ENCODE results near the gene FCHSD2. TPM values are rescaled to one million over a fixed set of nuclear protein-coding genes. Genes with fewer than 3 reads are reported as not detected.

The FCHSD2 gene
- total RNA-seq, 1 experiment from 2014 or later, result 7.1 TPM

GRCh38 chr11:72951193-72951592, 190.9 kb downstream of the FCHSD2 start:
- no peaks in the 10 kb centered on the region for H3K79me2 ChIP-seq (ENCODE audit: low read length)
- H3K4me1 ChIP-seq (ENCODE audit: insufficient read depth, low read length), result no peaks in the 10 kb centered on the region
- BruUV-seq (replicated peaks), result no TSS peak
- no peak overlapping the region for H3K4me2 ChIP-seq (ENCODE audit: low read length)
- H3K4me3 ChIP-seq (ENCODE audit: low read length), result no peak overlapping the region
- intact Hi-C loops (cut with micrococcal nuclease), result no loop called here
- no peak overlapping the region for H2AFZ ChIP-seq (ENCODE audit: low read length)
- DNase-seq, result peak; percentile 14
- no peaks in the 10 kb centered on the region for H4K20me1 ChIP-seq (ENCODE audit: low read length)
- ChIA-PET POLR2A (ENCODE audit: unreplicated experiment) (no interaction called here), CTCF (no interaction called here)
- no peaks in the 10 kb centered on the region for H3K36me3 ChIP-seq (ENCODE audit: low read depth, low read length)
- no peaks in the 10 kb centered on the region for H3K9me2 ChIP-seq (replicated peaks; ENCODE audit: low read length)
- H3K9ac ChIP-seq (ENCODE audit: low read length), result no peak overlapping the region
- ATAC-seq, result no peak; the same call in none of the 2 replicates
- H3K27ac ChIP-seq (ENCODE audit: low read length), result no peak overlapping the region
- H3K27me3 ChIP-seq (ENCODE audit: low read length), result no peaks in the 10 kb centered on the region
- TF ChIP-seq EZH2phosphoT487 (IDR thresholded peaks at IDR 0.05; ENCODE audit: borderline replicate concordance, low read length) (no peak), CTCF (conservative IDR thresholded peaks at IDR 0.05; ENCODE audit: low read depth, low read length) (no peak), EZH2 (IDR thresholded peaks at IDR 0.05; ENCODE audit: low read length, unreplicated experiment) (no peak)
- H3F3A ChIP-seq (ENCODE audit: low read length, unreplicated experiment), result no peaks in the 10 kb centered on the region
- no peaks in the 10 kb centered on the region for H3K9me3 ChIP-seq (ENCODE audit: low read length)

GRCh38 chr11:72950685-72951084, 191.4 kb downstream of the FCHSD2 start:
- no peaks in the 10 kb centered on the region for H3K9me3 ChIP-seq (ENCODE audit: low read length)
- CTCF ChIA-PET, result no interaction called here
- BruUV-seq (replicated peaks), result no TSS peak
- H3F3A ChIP-seq (ENCODE audit: low read length, unreplicated experiment), result no peaks in the 10 kb centered on the region
- H3K27ac ChIP-seq (ENCODE audit: low read length), result no peak overlapping the region
- no peaks in the 10 kb centered on the region for H3K9me2 ChIP-seq (replicated peaks; ENCODE audit: low read length)
- ATAC-seq (no peak), DNase-seq (no peak)
- no peak overlapping the region for H3K9ac ChIP-seq (ENCODE audit: low read length)
- H4K20me1 ChIP-seq (ENCODE audit: low read length), result no peaks in the 10 kb centered on the region
- no peaks in the 10 kb centered on the region for H3K4me1 ChIP-seq (ENCODE audit: insufficient read depth, low read length)
- H3K4me2 ChIP-seq (ENCODE audit: low read length), result no peak overlapping the region
- no peak overlapping the region for H3K4me3 ChIP-seq (ENCODE audit: low read length)
- intact Hi-C loops (cut with micrococcal nuclease), result no loop called here
- H3K27me3 ChIP-seq (ENCODE audit: low read length), result no peaks in the 10 kb centered on the region
- H2AFZ ChIP-seq (ENCODE audit: low read length), result no peak overlapping the region
- POLR2A ChIA-PET (ENCODE audit: unreplicated experiment), result no interaction called here
- H3K79me2 ChIP-seq (ENCODE audit: low read length), result no peaks in the 10 kb centered on the region
- TF ChIP-seq CTCF (conservative IDR thresholded peaks at IDR 0.05; ENCODE audit: low read depth, low read length) (no peak), EZH2 (IDR thresholded peaks at IDR 0.05; ENCODE audit: low read length, unreplicated experiment) (no peak), EZH2phosphoT487 (IDR thresholded peaks at IDR 0.05; ENCODE audit: borderline replicate concordance, low read length) (no peak)
- no peaks in the 10 kb centered on the region for H3K36me3 ChIP-seq (ENCODE audit: low read depth, low read length)

GRCh38 chr11:72947229-72947628, 194.9 kb downstream of the FCHSD2 start:
- Histone ChIP-seq H3F3A (ENCODE audit: low read length, unreplicated experiment) (no peaks in the 10 kb centered on the region), H3K9me3 (ENCODE audit: low read length) (no peaks in the 10 kb centered on the region), H3K36me3 (ENCODE audit: low read depth, low read length) (no peaks in the 10 kb centered on the region), H3K79me2 (ENCODE audit: low read length) (no peaks in the 10 kb centered on the region), H3K4me3 (ENCODE audit: low read length) (no peak overlapping the region), H3K9ac (ENCODE audit: low read length) (no peak overlapping the region), H2AFZ (ENCODE audit: low read length) (no peak overlapping the region), H3K27ac (ENCODE audit: low read length) (no peak overlapping the region), H3K4me1 (ENCODE audit: insufficient read depth, low read length) (no peaks in the 10 kb centered on the region), H3K9me2 (replicated peaks; ENCODE audit: low read length) (no peaks in the 10 kb centered on the region), H4K20me1 (ENCODE audit: low read length) (no peaks in the 10 kb centered on the region), H3K27me3 (ENCODE audit: low read length) (no peaks in the 10 kb centered on the region), H3K4me2 (ENCODE audit: low read length) (no peak overlapping the region)
- no peak for ATAC-seq
- BruUV-seq (replicated peaks), result no TSS peak
- TF ChIP-seq EZH2phosphoT487 (IDR thresholded peaks at IDR 0.05; ENCODE audit: borderline replicate concordance, low read length) (no peak), EZH2 (IDR thresholded peaks at IDR 0.05; ENCODE audit: low read length, unreplicated experiment) (no peak), CTCF (conservative IDR thresholded peaks at IDR 0.05; ENCODE audit: low read depth, low read length) (no peak)
- intact Hi-C loops (cut with micrococcal nuclease), result no loop called here
- no peak for DNase-seq
- ChIA-PET CTCF (no interaction called here), POLR2A (ENCODE audit: unreplicated experiment) (no interaction called here)
